K562 (cell line): ENCODE data around the gene SEMA6B.

ENCODE experiments used
- CHD2 ChIP-seq: IDR thresholded peaks from 2 replicates; pipeline ENCODE4 v1.6.1; 2011; ENCODE audit warnings: low read depth, low read length
- MEIS2 ChIP-seq: fragments of 450-650 bp; IDR thresholded peaks from 2 replicates; pipeline ENCODE4 v1.6.1; 2014; ENCODE audit warnings: mild to moderate bottlenecking; ENCODE audit not compliant: partially characterized antibody
- POLR2AphosphoS5 ChIP-seq: IDR thresholded peaks from 2 replicates; pipeline ENCODE4 v1.6.1; 2011; ENCODE audit warnings: mild to moderate bottlenecking, low read depth, low read length, moderate library complexity; ENCODE audit not compliant: control insufficient read depth, insufficient read depth
- SIX5 ChIP-seq, 2 experiments: IDR thresholded peaks; 2 replicates each; pipeline ENCODE4 v1.6.1; 2011; ENCODE audit warnings: low read length in 2 of 2, borderline replicate concordance in 1 of 2, low read depth in 1 of 2, mild to moderate bottlenecking in 1 of 2, moderate library complexity in 1 of 2; ENCODE audit not compliant: insufficient read depth in 1 of 2
- ZFX ChIP-seq: sonication (generic); formaldehyde crosslinking; IDR thresholded peaks from 2 replicates; pipeline ENCODE4 v1.8.0; 2022; ENCODE audit warnings: mild to moderate bottlenecking, missing genetic modification reagents, moderate library complexity
- ZNF408 ChIP-seq: fragments of 250-450 bp; sonication (Bioruptor Pico); IDR thresholded peaks from 2 replicates; pipeline ENCODE4 v1.4.0; 2020; ENCODE audit warnings: low read depth, mild to moderate bottlenecking, moderate library complexity
- TF ChIP-seq, protein P1 (sequence below), 3 experiments: IDR thresholded peaks in 2 of 3; conservative IDR thresholded peaks in 1 of 3; 2 replicates each; pipeline ENCODE4 v1.5.1; 2011 to 2012; ENCODE audit warnings: low read length in 3 of 3, mild to moderate bottlenecking in 3 of 3, control low read depth in 2 of 3, improper control_type of control experiment in 1 of 3, inconsistent platforms in 1 of 3, low read depth in 1 of 3, mixed read lengths in 1 of 3, moderate library complexity in 1 of 3; ENCODE audit not compliant: insufficient read depth in 2 of 3

DNA sequence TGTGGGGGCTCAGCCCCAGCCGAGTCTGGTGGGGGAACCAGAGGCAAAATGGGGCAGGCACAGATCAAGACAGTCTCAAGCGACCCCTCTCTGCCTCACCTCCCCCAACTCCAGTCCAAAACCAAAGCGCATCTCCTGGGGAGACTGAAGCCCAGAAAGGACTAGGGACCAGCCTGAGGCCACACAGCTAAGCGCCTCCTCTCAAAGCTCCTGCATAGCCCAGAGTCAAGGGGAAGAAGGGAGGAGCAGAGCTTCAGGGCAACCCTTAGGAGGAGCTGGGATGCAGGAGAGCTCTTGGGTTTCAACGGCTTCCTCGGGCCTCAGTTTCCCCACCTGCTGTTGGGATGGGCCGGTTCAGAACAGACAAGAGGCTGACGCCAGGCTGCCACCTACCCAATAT lies 19.9 kb upstream of the SEMA6B start:
- TF ChIP-seq SIX5 (IDR thresholded peaks at IDR 0.05; ENCODE audit: borderline replicate concordance in 1 of 2, insufficient read depth in 1 of 2, low read depth in 1 of 2, low read length in 2 of 2) (no peak), ZFX (no peak), MEIS2 (no peak), ZNF408 (no peak), CHD2 (no peak), POLR2AphosphoS5 (no peak)
- TF ChIP-seq, protein P1, sequence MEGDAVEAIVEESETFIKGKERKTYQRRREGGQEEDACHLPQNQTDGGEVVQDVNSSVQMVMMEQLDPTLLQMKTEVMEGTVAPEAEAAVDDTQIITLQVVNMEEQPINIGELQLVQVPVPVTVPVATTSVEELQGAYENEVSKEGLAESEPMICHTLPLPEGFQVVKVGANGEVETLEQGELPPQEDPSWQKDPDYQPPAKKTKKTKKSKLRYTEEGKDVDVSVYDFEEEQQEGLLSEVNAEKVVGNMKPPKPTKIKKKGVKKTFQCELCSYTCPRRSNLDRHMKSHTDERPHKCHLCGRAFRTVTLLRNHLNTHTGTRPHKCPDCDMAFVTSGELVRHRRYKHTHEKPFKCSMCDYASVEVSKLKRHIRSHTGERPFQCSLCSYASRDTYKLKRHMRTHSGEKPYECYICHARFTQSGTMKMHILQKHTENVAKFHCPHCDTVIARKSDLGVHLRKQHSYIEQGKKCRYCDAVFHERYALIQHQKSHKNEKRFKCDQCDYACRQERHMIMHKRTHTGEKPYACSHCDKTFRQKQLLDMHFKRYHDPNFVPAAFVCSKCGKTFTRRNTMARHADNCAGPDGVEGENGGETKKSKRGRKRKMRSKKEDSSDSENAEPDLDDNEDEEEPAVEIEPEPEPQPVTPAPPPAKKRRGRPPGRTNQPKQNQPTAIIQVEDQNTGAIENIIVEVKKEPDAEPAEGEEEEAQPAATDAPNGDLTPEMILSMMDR (IDR thresholded peaks at IDR 0.05 in 2 of 3, conservative IDR thresholded peaks at IDR 0.05 in 1 of 3; ENCODE audit: insufficient read depth in 2 of 3, low read depth in 1 of 3, low read length in 3 of 3), result no peak
